GM12891 (cell line): ENCODE data around the gene TRAM2.

Source experiments
- PAX5 ChIP-seq: IDR thresholded peaks from 2 replicates; pipeline ENCODE4 v1.6.1; 2011; ENCODE audit warnings: low read length, moderate library complexity, mild to moderate bottlenecking; ENCODE audit not compliant: insufficient read depth, severe bottlenecking
- POLR2A ChIP-seq: IDR thresholded peaks from 2 replicates; pipeline ENCODE4 v1.6.1; 2011; ENCODE audit warnings: low read depth, low read length, control low read depth
- POLR2AphosphoS5 ChIP-seq: IDR thresholded peaks from 2 replicates; pipeline ENCODE4 v1.6.1; 2011; ENCODE audit warnings: low read depth, low read length, control low read depth
- SPI1 ChIP-seq: IDR thresholded peaks from 2 replicates; pipeline ENCODE4 v1.6.1; 2011; ENCODE audit warnings: low read depth, low read length, control low read depth

DNA sequence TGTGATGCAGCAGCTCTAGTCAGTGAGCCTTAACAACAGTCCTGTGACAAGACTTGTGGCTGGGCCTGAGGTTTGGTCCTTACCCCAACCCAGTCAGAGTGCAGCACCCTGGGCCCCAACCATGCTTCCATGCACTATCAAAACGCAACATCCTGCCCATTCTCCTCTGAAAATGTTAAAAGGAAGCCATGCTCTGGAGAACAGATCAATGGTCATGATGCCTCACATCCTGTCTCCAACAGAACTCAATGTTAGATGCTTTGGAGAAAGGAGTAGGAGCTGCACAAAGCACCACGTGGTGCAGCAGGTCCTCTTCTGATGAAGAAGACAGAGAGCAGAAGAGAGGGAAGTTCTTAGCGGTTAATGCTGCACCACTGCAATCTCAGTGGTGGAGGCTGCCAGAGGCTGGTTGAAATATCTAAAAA is 41.9 kb downstream of the TRAM2 start:
- TF ChIP-seq POLR2A (no peak), SPI1 (no peak), POLR2AphosphoS5 (no peak), PAX5 (no peak)
